Measurements from ENCODE around the gene YRDC.
A peak's percentile ranks its signal among the peaks of the same experiment; 100 is the strongest.

The YRDC gene

GRCh38 chr1:37822906-37823815, 15.2 kb upstream of the YRDC start:
- no peak for TF ChIP-seq ZFX (IDR thresholded peaks at IDR 0.05; ENCODE audit: borderline replicate concordance)
- no peak for TF ChIP-seq CTCF (IDR thresholded peaks at IDR 0.05)
- no peak overlapping the region for H3K27ac ChIP-seq

GRCh38 chr1:37821481-37821880, 13.5 kb upstream of the YRDC start:
- no peak for TF ChIP-seq ZFX (IDR thresholded peaks at IDR 0.05; ENCODE audit: borderline replicate concordance)
- TF ChIP-seq CTCF (IDR thresholded peaks at IDR 0.05) = no peak
- no peak overlapping the region for H3K27ac ChIP-seq

- TF ChIP-seq ZFX (IDR thresholded peaks at IDR 0.05; ENCODE audit: borderline replicate concordance) (no peak), CTCF (IDR thresholded peaks at IDR 0.05) (no peak)
- H3K27ac ChIP-seq = peak overlapping the region; percentile 48
Measured at GRCh38 chr1:37817481-37817880, 9.5 kb upstream of the YRDC start.

GRCh38 chr1:37814252-37814651, 6.2 kb upstream of the YRDC start:
- TF ChIP-seq ZFX (IDR thresholded peaks at IDR 0.05; ENCODE audit: borderline replicate concordance) (no peak), CTCF (IDR thresholded peaks at IDR 0.05) (no peak)
- no peak overlapping the region for H3K27ac ChIP-seq

GRCh38 chr1:37813529-37814145, 5.6 kb upstream of the YRDC start:
- TF ChIP-seq CTCF (IDR thresholded peaks at IDR 0.05) (no peak), ZFX (IDR thresholded peaks at IDR 0.05; ENCODE audit: borderline replicate concordance) (no peak)
- H3K27ac ChIP-seq = no peak overlapping the region

GRCh38 chr1:37811027-37811655, 3.1 kb upstream of the YRDC start:
- no peak for TF ChIP-seq ZFX (IDR thresholded peaks at IDR 0.05; ENCODE audit: borderline replicate concordance)
- peak; percentile 95 for TF ChIP-seq CTCF (IDR thresholded peaks at IDR 0.05)
- H3K27ac ChIP-seq = peak overlapping the region; percentile 96
